ENCODE results near the gene GET4.

GRCh38 chr7:902996-903395 is 26.6 kb downstream of the GET4 start:
- TF ChIP-seq, protein P1, sequence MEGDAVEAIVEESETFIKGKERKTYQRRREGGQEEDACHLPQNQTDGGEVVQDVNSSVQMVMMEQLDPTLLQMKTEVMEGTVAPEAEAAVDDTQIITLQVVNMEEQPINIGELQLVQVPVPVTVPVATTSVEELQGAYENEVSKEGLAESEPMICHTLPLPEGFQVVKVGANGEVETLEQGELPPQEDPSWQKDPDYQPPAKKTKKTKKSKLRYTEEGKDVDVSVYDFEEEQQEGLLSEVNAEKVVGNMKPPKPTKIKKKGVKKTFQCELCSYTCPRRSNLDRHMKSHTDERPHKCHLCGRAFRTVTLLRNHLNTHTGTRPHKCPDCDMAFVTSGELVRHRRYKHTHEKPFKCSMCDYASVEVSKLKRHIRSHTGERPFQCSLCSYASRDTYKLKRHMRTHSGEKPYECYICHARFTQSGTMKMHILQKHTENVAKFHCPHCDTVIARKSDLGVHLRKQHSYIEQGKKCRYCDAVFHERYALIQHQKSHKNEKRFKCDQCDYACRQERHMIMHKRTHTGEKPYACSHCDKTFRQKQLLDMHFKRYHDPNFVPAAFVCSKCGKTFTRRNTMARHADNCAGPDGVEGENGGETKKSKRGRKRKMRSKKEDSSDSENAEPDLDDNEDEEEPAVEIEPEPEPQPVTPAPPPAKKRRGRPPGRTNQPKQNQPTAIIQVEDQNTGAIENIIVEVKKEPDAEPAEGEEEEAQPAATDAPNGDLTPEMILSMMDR (IDR thresholded peaks at IDR 0.05) = no peak
- TF ChIP-seq POLR2A (IDR thresholded peaks at IDR 0.05) = no peak
